ENCODE measurements around the gene BMPR1A.
"Not testable (repeated sequence)": the region's sequence is repeated elsewhere in the genome, so short reads cannot be mapped to it uniquely, and the experiment has no call there.

BMPR1A gene

GRCh38 chr10:86880971-86881370, 124.6 kb downstream of the BMPR1A start:
- DNase-seq (ENCODE audit: low spot score), result no peak

- DNase-seq (ENCODE audit: low spot score), result no peak
Observed at GRCh38 chr10:86888585-86889381, 132.4 kb downstream of the BMPR1A start.

- no peak for DNase-seq (ENCODE audit: low spot score)
Observed at GRCh38 chr10:86889997-86890396, 133.6 kb downstream of the BMPR1A start.

- DNase-seq (ENCODE audit: low spot score), result no peak
Observed at GRCh38 chr10:86898511-86898910, 142.1 kb downstream of the BMPR1A start.

GRCh38 chr10:86899132-86899531, 142.7 kb downstream of the BMPR1A start:
- DNase-seq (ENCODE audit: low spot score), result peak; percentile 26

- peak; percentile 84 for DNase-seq (ENCODE audit: low spot score)
Observed at GRCh38 chr10:86899670-86900276, 143.4 kb downstream of the BMPR1A start.

GRCh38 chr10:86900955-86901354, 144.5 kb downstream of the BMPR1A start:
- peak; percentile 82 for DNase-seq (ENCODE audit: low spot score)

- no peak for DNase-seq (ENCODE audit: low spot score)
Observed at GRCh38 chr10:86904600-86904999, 148.2 kb downstream of the BMPR1A start.

GRCh38 chr10:86905429-86905828, 149.0 kb downstream of the BMPR1A start:
- DNase-seq (ENCODE audit: low spot score), result no peak

- no peak for DNase-seq (ENCODE audit: low spot score)
Observed at GRCh38 chr10:86914734-86915133, 158.3 kb downstream of the BMPR1A start.

- DNase-seq (ENCODE audit: low spot score), result no peak
Observed at GRCh38 chr10:86918022-86918471, 161.6 kb downstream of the BMPR1A start.

GRCh38 chr10:86922553-86922961, 166.1 kb downstream of the BMPR1A start:
- DNase-seq (ENCODE audit: low spot score), result no peak

- no peak for DNase-seq (ENCODE audit: low spot score)
Observed at GRCh38 chr10:86929468-86930380, 173.3 kb downstream of the BMPR1A start.

- DNase-seq (ENCODE audit: low spot score), result no peak
Observed at GRCh38 chr10:86931872-86932271, 175.5 kb downstream of the BMPR1A start.

GRCh38 chr10:86932674-86933073, 176.3 kb downstream of the BMPR1A start:
- DNase-seq (ENCODE audit: low spot score), result no peak

GRCh38 chr10:86934162-86934711, 177.8 kb downstream of the BMPR1A start:
- DNase-seq (ENCODE audit: low spot score), result not testable (repeated sequence)

- no peak for DNase-seq (ENCODE audit: low spot score)
Observed at GRCh38 chr10:86936661-86937501, 180.5 kb downstream of the BMPR1A start.

GRCh38 chr10:86937502-86938154, 181.2 kb downstream of the BMPR1A start:
- DNase-seq (ENCODE audit: low spot score), result no peak

- DNase-seq (ENCODE audit: low spot score), result no peak
Observed at GRCh38 chr10:86938260-86938659, 181.8 kb downstream of the BMPR1A start.

- not testable (repeated sequence) for DNase-seq (ENCODE audit: low spot score)
Observed at GRCh38 chr10:86940076-86940475, 183.7 kb downstream of the BMPR1A start.

GRCh38 chr10:86940677-86941076, 184.3 kb downstream of the BMPR1A start:
- no peak for DNase-seq (ENCODE audit: low spot score)
